Left kidney (tissue), 2 donors: Measurements from ENCODE around the gene RIN1. TPM values are rescaled to one million over a fixed set of nuclear protein-coding genes. Genes with fewer than 3 reads are reported as not detected.
"Not testable (repeated sequence)": the region's sequence is repeated elsewhere in the genome, so short reads cannot be mapped to it uniquely, and the experiment has no call there.

Source experiments
- DNase-seq: peaks from one replicate; pipeline ENCODE4 v3.0.0-alpha.2; 2013
- polyA plus RNA-seq: library from polyadenylated mRNA; unstranded; fragments of 120-200 nt; gene quantifications from one replicate; pipeline ENCODE4 v1.2.1, GENCODE V29; 2013; ENCODE audit not compliant: insufficient read length

Gene RIN1
- polyA plus RNA-seq, 1 donor: 1.6 TPM

- DNase-seq: no peak
These were observed 23.4 kb upstream of the RIN1 start for GRCh38 chr11:66359662-66360087.

GRCh38 chr11:66350560-66351235 is 14.5 kb upstream of the RIN1 start:
- not testable (repeated sequence) for DNase-seq

GRCh38 chr11:66349084-66349386 is 12.8 kb upstream of the RIN1 start:
- no peak for DNase-seq

GRCh38 chr11:66347425-66348276 is 11.4 kb upstream of the RIN1 start, which contains the start of gene B4GAT1:
Gene B4GAT1, minus strand, starts transcription at chr11:66347629. Its CDS starts 84 bp downstream, at chr11:66347545.
- DNase-seq: peak; percentile 94

GRCh38 chr11:66346476-66347424 is 10.5 kb upstream of the RIN1 start:
- no peak for DNase-seq

GRCh38 chr11:66345316-66345649 is 9.0 kb upstream of the RIN1 start:
- no peak for DNase-seq

- DNase-seq: peak; percentile 95
These were observed 8.5 kb upstream of the RIN1 start, which contains the start of gene BRMS1 for GRCh38 chr11:66344550-66345315. Gene BRMS1, minus strand, starts transcription at chr11:66345104. Its CDS starts 2,870 bp downstream, at chr11:66342234.

- DNase-seq: no peak
These were observed 6.9 kb upstream of the RIN1 start for GRCh38 chr11:66343176-66343575.

GRCh38 chr11:66341502-66342126 is 5.4 kb upstream of the RIN1 start:
- DNase-seq: no peak

- DNase-seq: no peak
These were observed 4.6 kb upstream of the RIN1 start for GRCh38 chr11:66340596-66341501.

- DNase-seq: no peak
These were observed 3.7 kb upstream of the RIN1 start for GRCh38 chr11:66339686-66340483.

- DNase-seq: no peak
These were observed 3.0 kb upstream of the RIN1 start for GRCh38 chr11:66339162-66339675.

- DNase-seq: no peak
These were observed 2.3 kb upstream of the RIN1 start for GRCh38 chr11:66338276-66339161.

- DNase-seq: no peak
These were observed 1.1 kb upstream of the RIN1 start for GRCh38 chr11:66337103-66337899.

GRCh38 chr11:66335531-66336233 is 552 bp downstream of the RIN1 start:
- no peak for DNase-seq
